ENCODE data around the gene WASF3.

DNA sequence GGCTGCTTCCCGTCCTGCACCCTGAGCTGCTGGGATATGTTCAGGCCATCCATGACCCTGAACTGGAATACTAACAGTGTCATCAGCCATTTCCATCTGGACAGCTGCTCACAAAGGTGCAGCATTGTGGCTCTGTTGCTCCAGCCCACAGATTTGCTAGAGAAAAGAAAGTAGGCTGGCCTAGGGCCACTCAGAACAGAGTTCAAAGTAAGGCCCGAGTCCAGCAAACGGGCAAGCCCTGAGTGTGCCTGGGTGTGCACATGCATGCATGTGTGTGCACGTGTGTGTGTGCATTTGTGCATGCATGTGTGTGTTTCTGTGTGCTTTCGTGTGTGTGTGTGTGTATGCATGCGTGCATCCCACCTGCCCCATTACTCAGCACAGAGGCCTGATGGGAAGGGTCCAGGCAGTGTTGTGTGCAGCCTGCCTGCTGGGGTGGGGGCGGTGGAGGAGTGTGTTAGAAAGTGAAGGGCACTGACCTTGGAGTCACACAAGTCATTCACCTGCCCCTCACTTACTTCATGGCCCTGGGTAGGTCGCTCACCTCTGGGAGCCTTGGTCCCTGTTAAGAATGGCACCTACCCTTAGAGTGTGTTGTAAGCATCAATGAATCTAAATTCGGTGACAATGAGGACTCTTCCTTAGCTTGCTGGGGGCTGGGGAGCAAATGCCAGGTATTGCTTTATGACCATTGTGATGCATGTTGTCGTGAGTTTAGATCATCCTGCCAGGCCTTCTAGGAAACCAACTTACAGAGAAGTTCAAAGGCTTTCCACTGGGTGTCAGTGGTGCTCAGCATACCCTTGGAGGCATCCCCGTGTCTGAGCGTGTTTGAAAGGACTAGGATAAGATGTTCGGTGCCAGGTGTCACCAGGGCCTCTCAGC, 149.9 kb downstream of the WASF3 start:
- no peak for TF ChIP-seq GATA3 (IDR thresholded peaks at IDR 0.05; ENCODE audit: low read depth, low read length)
- no peak for TF ChIP-seq GATA2 (IDR thresholded peaks at IDR 0.05; ENCODE audit: low read depth, low read length)
